Measurements from ENCODE around the gene ARID3A. TPM values are rescaled to one million over a fixed set of nuclear protein-coding genes. Genes with fewer than 3 reads are reported as not detected.
"Not testable (repeated sequence)": the region's sequence is repeated elsewhere in the genome, so short reads cannot be mapped to it uniquely, and the experiment has no call there.

The ARID3A gene, protein sequence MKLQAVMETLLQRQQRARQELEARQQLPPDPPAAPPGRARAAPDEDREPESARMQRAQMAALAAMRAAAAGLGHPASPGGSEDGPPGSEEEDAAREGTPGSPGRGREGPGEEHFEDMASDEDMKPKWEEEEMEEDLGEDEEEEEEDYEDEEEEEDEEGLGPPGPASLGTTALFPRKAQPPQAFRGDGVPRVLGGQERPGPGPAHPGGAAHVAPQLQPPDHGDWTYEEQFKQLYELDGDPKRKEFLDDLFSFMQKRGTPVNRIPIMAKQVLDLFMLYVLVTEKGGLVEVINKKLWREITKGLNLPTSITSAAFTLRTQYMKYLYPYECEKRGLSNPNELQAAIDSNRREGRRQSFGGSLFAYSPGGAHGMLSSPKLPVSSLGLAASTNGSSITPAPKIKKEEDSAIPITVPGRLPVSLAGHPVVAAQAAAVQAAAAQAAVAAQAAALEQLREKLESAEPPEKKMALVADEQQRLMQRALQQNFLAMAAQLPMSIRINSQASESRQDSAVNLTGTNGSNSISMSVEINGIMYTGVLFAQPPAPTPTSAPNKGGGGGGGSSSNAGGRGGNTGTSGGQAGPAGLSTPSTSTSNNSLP
- total RNA-seq = 35.6 and 36.6 TPM in 2 replicates

DNA sequence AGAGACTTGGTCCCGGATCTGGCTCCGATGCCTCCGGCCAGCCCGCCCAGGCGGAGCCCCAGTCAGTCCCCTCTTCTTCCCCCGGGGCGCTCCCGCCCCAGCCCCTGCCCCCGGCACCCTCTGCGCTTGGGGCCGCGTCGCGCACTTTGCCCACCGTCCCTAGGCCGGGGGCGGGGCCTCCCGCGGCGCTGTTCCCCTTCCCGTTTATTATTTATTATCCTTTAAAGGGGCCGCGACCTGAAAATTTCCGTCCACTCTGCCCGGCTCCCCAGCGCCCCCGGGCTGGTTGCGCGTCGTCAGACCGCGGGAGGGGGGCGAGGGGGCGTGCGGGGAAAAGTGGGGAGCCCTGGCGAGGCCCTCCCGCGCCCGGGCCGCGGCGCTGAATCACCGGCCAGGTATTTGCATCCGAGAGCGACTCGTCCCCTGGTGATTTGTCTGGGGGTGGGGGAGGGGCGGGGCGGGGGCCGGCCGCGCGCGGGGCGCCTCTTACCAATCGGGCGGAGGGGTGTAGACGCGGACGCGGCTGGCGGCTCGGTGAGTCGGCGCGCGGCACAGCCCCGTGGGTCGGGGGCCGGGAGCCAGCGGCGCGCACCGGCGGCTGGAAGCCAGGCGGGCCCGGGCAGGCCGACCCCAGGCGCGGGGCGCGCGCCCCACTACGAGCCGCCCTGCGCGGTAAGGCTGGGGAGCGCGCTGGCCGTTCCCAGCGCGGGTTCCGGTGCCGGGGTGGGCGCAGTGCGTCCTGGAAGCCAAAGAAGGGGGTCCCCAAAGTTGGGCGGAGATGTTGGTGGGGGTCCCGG lies at the start of gene ARID3A:
Gene ARID3A, plus strand, starts transcription at position 510 of the 797 bp plus-strand sequence. CDS start 3,494 bp downstream, outside the sequence.
- H3K36me3 Mint-ChIP-seq (ENCODE audit: low read depth) = peaks cover 2% of the 10 kb centered on the region
- peak; percentile 94 for DNase-seq
- H3K27me3 Mint-ChIP-seq = no peaks in the 10 kb centered on the region
- H3K4me1 Mint-ChIP-seq = peaks cover 11% of the 10 kb centered on the region
- intact Hi-C loops (cut with micrococcal nuclease) = loop anchor here (1.0 to 2.0 kb wide), 2 partner anchors 59 to 129 kb away; partner anchors contain the start of genes PTBP1 and WDR18
- H3K27ac Mint-ChIP-seq = peak within 1 kb of the TSS; percentile 83
- peak within 1 kb of the TSS; percentile 86 for H3K4me3 Mint-ChIP-seq
- no peaks in the 10 kb centered on the region for H3K9me3 Mint-ChIP-seq

GRCh38 chr19:876089-876488 lies 49.7 kb upstream of the ARID3A start:
- Mint-ChIP-seq H3K36me3 (ENCODE audit: low read depth) (peaks cover 8% of the 10 kb centered on the region), H3K4me1 (peaks cover 9% of the 10 kb centered on the region), H3K9me3 (no peaks in the 10 kb centered on the region), H3K27ac (no peak overlapping the region), H3K4me3 (no peak overlapping the region), H3K27me3 (no peaks in the 10 kb centered on the region)
- DNase-seq = no peak
- intact Hi-C loops (cut with micrococcal nuclease) = no loop called here

GRCh38 chr19:876780-877314 lies 49.0 kb upstream of the ARID3A start:
- intact Hi-C loops (cut with micrococcal nuclease) = no loop called here
- DNase-seq = no peak
- no peak overlapping the region for H3K27ac Mint-ChIP-seq
- peaks cover 12% of the 10 kb centered on the region for H3K36me3 Mint-ChIP-seq (ENCODE audit: low read depth)
- peaks cover 7% of the 10 kb centered on the region for H3K4me1 Mint-ChIP-seq
- H3K4me3 Mint-ChIP-seq = no peak overlapping the region
- H3K27me3 Mint-ChIP-seq = no peaks in the 10 kb centered on the region
- no peaks in the 10 kb centered on the region for H3K9me3 Mint-ChIP-seq

- H3K27ac Mint-ChIP-seq; H3K9me3 Mint-ChIP-seq; H3K27me3 Mint-ChIP-seq; DNase-seq; H3K4me3 Mint-ChIP-seq; intact Hi-C loops (cut with micrococcal nuclease); H3K4me1 Mint-ChIP-seq: not testable (repeated sequence)
- peaks cover 18% of the 10 kb centered on the region for H3K36me3 Mint-ChIP-seq (ENCODE audit: low read depth)
Measured at GRCh38 chr19:877992-878660, 47.7 kb upstream of the ARID3A start.

- H3K27me3 Mint-ChIP-seq; intact Hi-C loops (cut with micrococcal nuclease); H3K9me3 Mint-ChIP-seq; H3K4me3 Mint-ChIP-seq; H3K27ac Mint-ChIP-seq; H3K4me1 Mint-ChIP-seq; DNase-seq: not testable (repeated sequence)
- peaks cover 19% of the 10 kb centered on the region for H3K36me3 Mint-ChIP-seq (ENCODE audit: low read depth)
Measured at GRCh38 chr19:878751-879561, 46.9 kb upstream of the ARID3A start.

DNA sequence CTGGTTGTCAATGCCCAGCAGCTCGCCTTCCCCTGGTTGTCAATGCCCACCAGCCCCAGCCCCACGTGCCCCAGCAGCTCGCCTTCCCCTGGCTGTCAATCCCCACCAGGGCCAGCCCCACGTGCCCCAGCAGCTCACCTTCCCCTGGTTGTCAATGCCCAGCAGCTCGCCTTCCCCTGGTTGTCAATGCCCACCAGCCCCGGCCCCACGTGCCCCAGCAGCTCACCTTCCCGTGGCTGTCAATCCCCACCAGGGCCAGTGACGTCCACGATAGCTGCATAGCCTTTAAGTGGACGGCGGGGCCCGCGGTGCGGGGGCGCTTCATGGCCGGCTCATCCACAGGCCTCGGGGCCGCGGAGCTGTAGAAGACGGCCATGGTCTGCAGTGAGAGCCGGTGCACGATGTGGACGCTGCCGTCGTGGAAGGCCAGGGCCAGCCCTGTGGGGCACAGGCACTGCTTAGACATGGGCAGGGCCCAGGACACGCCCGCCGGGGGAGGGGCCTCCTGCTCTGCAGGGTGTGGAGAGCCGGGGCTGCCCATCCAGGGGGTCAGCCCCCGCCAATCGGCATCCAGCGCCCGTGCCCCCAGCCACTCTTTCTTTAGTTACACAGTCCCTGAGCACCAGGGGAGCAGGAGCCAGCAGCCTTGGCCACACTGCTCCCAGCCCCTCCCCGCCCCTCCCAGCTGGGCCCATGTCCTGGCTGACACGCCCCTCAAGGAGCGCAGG lies 46.0 kb upstream of the ARID3A start:
- H3K27ac Mint-ChIP-seq = no peak overlapping the region
- H3K27me3 Mint-ChIP-seq = no peaks in the 10 kb centered on the region
- no peak for DNase-seq
- H3K36me3 Mint-ChIP-seq (ENCODE audit: low read depth) = peaks cover 23% of the 10 kb centered on the region
- no peaks in the 10 kb centered on the region for H3K9me3 Mint-ChIP-seq
- H3K4me3 Mint-ChIP-seq = no peak overlapping the region
- H3K4me1 Mint-ChIP-seq = no peaks in the 10 kb centered on the region
- intact Hi-C loops (cut with micrococcal nuclease) = no loop called here

DNA sequence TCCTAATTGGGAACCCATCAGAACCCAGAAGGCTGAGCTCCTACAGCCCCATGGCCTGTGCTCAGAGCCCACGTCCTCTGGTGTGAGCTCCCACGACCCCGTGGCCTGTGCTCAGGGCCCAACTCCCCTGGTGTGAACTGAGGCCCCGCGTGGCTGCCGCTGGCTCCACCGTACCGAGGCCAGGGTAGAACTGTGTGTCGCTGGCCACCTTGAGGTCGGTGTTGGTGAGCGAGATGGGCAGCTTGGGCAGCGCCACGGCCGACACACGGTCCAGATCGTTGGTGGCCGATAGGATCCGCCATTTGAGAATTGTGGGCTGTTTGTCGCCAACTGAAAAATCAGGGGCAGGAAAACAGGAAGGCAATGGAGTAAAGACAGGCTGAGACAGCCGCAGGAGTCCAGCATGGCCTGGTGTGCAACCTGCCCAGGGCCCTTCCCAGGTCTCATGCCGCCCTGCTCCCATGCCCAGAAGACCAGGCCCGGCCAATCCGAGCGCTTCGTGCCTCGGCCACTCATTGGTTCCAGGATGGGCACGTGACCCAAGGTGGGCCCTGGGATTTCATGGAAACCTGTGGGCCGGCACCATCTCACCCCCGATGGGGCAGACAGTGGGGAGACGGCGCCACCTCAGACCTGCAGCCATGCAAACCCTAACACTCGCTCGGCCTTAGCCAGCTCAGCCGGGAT lies 44.3 kb upstream of the ARID3A start:
- no peaks in the 10 kb centered on the region for H3K4me1 Mint-ChIP-seq
- H3K36me3 Mint-ChIP-seq (ENCODE audit: low read depth) = peaks cover 25% of the 10 kb centered on the region
- no peak overlapping the region for H3K4me3 Mint-ChIP-seq
- H3K9me3 Mint-ChIP-seq = no peaks in the 10 kb centered on the region
- intact Hi-C loops (cut with micrococcal nuclease) = no loop called here
- DNase-seq = no peak
- H3K27ac Mint-ChIP-seq = no peak overlapping the region
- no peaks in the 10 kb centered on the region for H3K27me3 Mint-ChIP-seq

DNA sequence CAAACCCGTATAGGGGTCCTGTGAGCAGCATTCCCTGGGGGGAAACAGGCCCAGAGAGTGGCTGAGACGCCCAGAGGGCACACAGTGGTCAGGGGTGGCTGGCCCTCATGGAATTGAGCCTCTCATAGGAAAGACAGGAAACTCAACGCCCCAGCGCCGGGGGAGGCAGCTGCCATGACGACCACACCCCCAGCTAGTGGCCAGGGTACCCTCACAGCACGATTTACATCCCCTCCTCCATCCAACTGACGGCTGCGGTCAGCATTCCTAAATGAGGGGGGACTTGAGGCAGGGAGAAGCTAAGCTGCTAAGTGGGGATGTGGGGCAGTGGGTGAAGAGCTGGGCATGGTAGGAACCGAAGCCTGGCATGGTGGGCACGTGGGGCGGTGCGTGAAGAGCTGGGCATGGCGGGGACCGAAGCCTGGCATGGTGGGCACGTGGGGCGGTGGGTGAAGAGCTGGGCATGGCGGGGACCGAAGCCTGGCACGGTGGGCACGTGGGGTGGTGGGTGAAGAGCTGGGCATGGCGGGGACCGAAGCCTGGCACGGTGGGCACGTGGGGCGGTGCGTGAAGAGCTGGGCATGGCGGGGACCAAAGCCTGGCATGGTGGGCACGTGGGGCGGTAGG lies 42.9 kb upstream of the ARID3A start:
- Mint-ChIP-seq H3K4me3 (no peak overlapping the region), H3K36me3 (ENCODE audit: low read depth) (peaks cover 28% of the 10 kb centered on the region), H3K27me3 (no peaks in the 10 kb centered on the region), H3K4me1 (no peaks in the 10 kb centered on the region), H3K9me3 (no peaks in the 10 kb centered on the region), H3K27ac (no peak overlapping the region)
- DNase-seq = no peak
- intact Hi-C loops (cut with micrococcal nuclease) = no loop called here

DNA sequence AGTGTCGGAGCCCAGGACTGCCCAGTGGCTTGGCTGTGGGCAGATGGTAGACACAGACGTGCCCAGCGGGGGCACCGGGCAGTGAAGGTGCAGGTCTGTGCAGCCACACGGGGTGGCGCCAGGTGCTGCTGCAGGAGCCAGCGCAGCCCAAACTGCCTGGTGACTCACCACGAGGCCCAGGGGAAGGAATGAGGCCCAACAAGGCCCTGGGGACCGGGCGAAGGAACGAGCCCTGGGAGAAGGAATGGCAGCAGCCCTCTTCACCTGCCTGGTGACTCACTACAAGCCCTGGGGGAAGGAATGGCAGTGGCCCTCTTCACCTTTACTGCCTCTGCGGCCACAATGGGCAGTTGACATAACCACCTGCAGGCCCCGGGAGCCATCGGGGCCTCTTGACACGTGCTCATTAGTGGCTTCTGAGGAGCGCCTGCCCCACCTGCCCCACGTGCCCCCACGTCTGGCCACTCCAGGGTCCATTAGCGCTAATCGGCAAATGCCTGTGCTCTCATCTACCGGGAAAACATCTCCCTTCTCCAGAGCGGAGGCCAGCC lies 42.1 kb upstream of the ARID3A start:
- peaks cover 28% of the 10 kb centered on the region for H3K36me3 Mint-ChIP-seq (ENCODE audit: low read depth)
- intact Hi-C loops (cut with micrococcal nuclease) = no loop called here
- DNase-seq = no peak
- no peak overlapping the region for H3K27ac Mint-ChIP-seq
- no peak overlapping the region for H3K4me3 Mint-ChIP-seq
- no peaks in the 10 kb centered on the region for H3K4me1 Mint-ChIP-seq
- H3K27me3 Mint-ChIP-seq = no peaks in the 10 kb centered on the region
- no peaks in the 10 kb centered on the region for H3K9me3 Mint-ChIP-seq

DNA sequence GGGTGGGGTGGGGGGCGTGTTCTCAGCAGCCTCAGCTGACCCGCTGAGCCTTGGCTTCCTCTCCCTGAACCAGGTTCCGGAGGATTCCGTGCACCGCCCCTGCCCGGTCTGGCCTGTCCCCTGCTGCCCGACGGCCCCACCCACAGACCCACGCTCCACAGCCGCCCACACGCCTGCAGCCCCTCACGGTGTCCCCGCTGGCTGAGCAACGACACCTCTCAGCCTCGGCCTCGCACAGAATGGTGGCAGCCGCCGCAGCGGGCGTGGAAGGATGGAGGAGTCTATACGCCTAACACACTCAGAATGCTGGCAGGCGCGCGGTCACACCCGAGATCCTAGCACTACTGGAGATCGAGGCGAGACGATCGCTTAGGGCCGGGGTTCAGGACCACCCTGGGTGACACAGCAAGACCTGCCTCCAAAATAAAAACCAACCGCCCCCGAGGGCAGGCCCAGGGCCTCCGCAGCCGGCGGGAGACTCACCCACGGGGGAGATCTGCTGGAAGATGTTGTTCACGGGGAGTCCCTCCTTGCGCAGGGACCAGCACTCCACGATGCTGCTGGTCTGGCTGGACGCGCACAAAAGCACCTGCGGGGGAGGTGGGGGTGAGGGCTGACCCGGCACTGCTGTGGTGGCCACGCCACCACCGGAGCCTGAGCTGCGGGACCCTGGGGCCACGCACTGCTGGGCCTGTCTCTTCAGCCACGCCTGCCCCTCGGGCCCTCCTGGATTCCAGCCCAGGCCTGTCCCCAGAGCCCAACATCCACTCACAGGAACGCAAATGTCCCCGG lies 41.2 kb upstream of the ARID3A start:
- DNase-seq = no peak
- Mint-ChIP-seq H3K27ac (no peak overlapping the region), H3K27me3 (no peaks in the 10 kb centered on the region), H3K36me3 (ENCODE audit: low read depth) (peaks cover 29% of the 10 kb centered on the region), H3K9me3 (no peaks in the 10 kb centered on the region), H3K4me1 (no peaks in the 10 kb centered on the region), H3K4me3 (no peak overlapping the region)
- intact Hi-C loops (cut with micrococcal nuclease) = no loop called here
